Activated T-helper 1 cell treated with anti-CD3 and anti-CD28 coated beads, Interleukin-12 subunit alpha, Interleukin-12 subunit beta, Interleukin-2, Interleukin-4 antibody, amounts not matched to agents 30 ng/mL and 10 ng/mL and 1 ng/mL, durations not matched to agents 14 hours and 24 hours and 36 hours (primary cell): ENCODE results near the gene HASPIN. TPM values are rescaled to one million over a fixed set of nuclear protein-coding genes. Genes with fewer than 3 reads are reported as not detected.

Experiments used
- DNase-seq: peaks from one replicate; pipeline ENCODE4 v3.0.0; 2021; ENCODE audit warnings: low spot score
- H3K27ac Mint-ChIP-seq: one replicate; pipeline ENCODE4 v1.8.0; 2021; ENCODE audit warnings: mild to moderate bottlenecking, mixed read lengths
- H3K27me3 Mint-ChIP-seq: one replicate; pipeline ENCODE4 v1.8.0; 2022; ENCODE audit warnings: mild to moderate bottlenecking, moderate library complexity, mixed read lengths; ENCODE audit not compliant: insufficient read depth
- H3K36me3 Mint-ChIP-seq: one replicate; pipeline ENCODE4 v1.8.0; 2021; ENCODE audit warnings: low read depth, mixed read lengths
- H3K4me1 Mint-ChIP-seq: one replicate; pipeline ENCODE4 v1.8.0; 2021; ENCODE audit warnings: low read depth, mixed read lengths
- H3K4me3 Mint-ChIP-seq: one replicate; pipeline ENCODE4 v1.8.0; 2021; ENCODE audit warnings: mild to moderate bottlenecking, moderate library complexity, mixed read lengths
- H3K9me3 Mint-ChIP-seq: one replicate; pipeline ENCODE4 v1.8.0; 2021; ENCODE audit warnings: mixed read lengths
- intact Hi-C: fragments of 100-400 bp; cut with micrococcal nuclease; formaldehyde crosslinking; loops from one replicate; pipeline ENCODE4 v1.15.1; 2024
- total RNA-seq: library from RNA; stranded (reverse); gene quantifications from 2 replicates; pipeline ENCODE4 v1.2.3, GENCODE V29; 2022

HASPIN gene
- total RNA-seq, 1 donor from 2014 or later: 26.1 TPM

DNA sequence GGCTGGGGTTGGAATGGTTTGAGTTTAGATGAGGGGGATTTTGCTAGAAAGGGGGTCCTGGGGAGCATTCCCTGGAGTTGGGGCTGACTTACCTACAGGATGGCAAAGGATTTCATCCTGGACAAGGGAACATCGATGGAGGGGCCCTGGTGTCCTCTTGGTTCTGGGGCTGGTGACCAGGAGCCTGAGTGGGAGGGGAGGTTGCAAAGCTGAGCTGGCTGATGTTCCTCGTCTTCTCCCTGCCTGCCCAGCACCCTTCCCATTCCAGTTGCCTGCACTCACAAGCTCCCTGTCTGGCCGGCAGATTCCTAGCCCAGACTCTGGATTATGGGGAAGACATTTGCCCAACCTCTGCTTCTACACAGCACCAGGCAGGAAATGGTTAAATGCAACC, 40.1 kb downstream of the HASPIN start:
- intact Hi-C loops: loop anchor here (1.0 to 2.0 kb wide), 4 partner anchors 8 to 33 kb away; no protein-coding TSS in a partner anchor
- peak overlapping the region; percentile 71 for H3K4me3 Mint-ChIP-seq
- no peak for DNase-seq
- H3K9me3 Mint-ChIP-seq: peaks cover 26% of the 10 kb centered on the region
- H3K27me3 Mint-ChIP-seq: peaks cover 2% of the 10 kb centered on the region
- H3K4me1 Mint-ChIP-seq: peaks cover 57% of the 10 kb centered on the region
- peaks cover 24% of the 10 kb centered on the region for H3K36me3 Mint-ChIP-seq
- peak overlapping the region; percentile 96 for H3K27ac Mint-ChIP-seq

DNA sequence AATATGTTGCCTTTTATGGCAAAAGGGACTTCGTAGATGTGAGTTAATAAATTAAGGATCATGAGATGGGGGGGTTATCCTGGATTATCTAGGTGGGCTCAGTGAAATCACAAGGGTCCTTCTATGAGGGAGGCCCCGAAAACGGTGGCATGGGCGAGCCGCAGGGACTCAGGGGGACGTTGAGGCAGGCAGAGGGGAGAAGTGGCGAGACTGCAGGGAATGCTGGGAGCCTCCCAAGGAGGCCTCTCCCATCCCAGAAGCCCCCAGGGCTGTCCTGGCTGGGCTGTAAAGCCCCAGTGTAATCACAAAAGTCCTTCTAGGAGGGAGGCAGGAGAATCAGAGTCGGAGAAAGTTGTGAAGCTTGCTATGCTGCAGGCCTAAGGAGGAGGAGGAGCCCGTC, 42.3 kb downstream of the HASPIN start:
- Mint-ChIP-seq H3K4me3 (peak overlapping the region; percentile 16), H3K27me3 (peaks cover 2% of the 10 kb centered on the region), H3K36me3 (peaks cover 17% of the 10 kb centered on the region), H3K4me1 (peaks cover 57% of the 10 kb centered on the region), H3K9me3 (peaks cover 11% of the 10 kb centered on the region), H3K27ac (peak overlapping the region; percentile 79)
- intact Hi-C loops: loop anchor here (1.0 to 2.0 kb wide), 3 partner anchors 15 to 55 kb away; no protein-coding TSS in a partner anchor
- DNase-seq: no peak

DNA sequence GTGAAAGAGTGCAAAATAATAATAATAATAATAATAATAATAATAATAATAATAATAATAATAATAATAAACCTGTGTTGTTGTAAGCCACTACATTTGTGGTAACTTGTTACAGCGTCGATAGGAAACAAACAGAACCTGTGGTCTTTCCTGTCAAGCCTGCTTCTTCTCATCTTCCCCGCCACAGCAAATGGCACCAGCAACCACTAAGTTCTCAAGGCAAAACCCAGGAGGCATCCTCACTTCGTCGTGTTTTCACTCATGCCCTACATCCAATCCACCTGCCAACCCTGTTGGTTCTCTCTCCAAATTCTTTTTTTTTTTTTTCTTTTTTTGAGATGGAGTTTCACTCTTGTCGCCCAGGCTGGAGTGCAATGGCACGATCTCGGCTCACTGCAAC, 43.1 kb downstream of the HASPIN start:
- Mint-ChIP-seq H3K4me3 (no peak overlapping the region), H3K4me1 (peaks cover 57% of the 10 kb centered on the region)

DNA sequence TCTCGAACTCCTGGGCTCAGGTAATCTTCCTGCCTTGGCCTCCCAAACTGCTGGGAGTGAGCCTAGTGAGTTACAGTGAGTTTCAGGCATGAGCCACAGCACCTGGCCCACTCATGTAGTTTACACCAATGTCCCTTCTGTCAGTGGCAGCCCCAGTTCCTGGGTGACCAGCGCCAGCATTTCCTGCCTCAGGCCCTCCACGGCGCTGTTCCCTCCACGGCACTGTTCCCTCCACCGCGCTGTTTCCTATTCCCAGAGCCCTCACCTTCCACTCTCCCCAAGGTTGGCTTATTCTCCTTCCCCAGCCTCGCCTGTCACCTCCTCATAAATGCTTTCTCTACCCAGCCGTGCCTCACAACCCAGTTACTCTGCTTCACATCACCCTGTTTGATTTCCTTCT, 44.6 kb downstream of the HASPIN start:
- DNase-seq: no peak
- Mint-ChIP-seq H3K27ac (no peak overlapping the region), H3K36me3 (peaks cover 14% of the 10 kb centered on the region), H3K27me3 (peaks cover 2% of the 10 kb centered on the region), H3K9me3 (peaks cover 9% of the 10 kb centered on the region), H3K4me3 (no peak overlapping the region), H3K4me1 (peaks cover 56% of the 10 kb centered on the region)
- intact Hi-C loops: no loop called here

More for the DNA sequence above, 43.1 kb downstream of the HASPIN start:
- intact Hi-C loops: no loop called here
- H3K27ac Mint-ChIP-seq: peak overlapping the region; percentile 74
- H3K36me3 Mint-ChIP-seq: peaks cover 15% of the 10 kb centered on the region
- DNase-seq: no peak
- peaks cover 9% of the 10 kb centered on the region for H3K9me3 Mint-ChIP-seq
- peaks cover 2% of the 10 kb centered on the region for H3K27me3 Mint-ChIP-seq

DNA sequence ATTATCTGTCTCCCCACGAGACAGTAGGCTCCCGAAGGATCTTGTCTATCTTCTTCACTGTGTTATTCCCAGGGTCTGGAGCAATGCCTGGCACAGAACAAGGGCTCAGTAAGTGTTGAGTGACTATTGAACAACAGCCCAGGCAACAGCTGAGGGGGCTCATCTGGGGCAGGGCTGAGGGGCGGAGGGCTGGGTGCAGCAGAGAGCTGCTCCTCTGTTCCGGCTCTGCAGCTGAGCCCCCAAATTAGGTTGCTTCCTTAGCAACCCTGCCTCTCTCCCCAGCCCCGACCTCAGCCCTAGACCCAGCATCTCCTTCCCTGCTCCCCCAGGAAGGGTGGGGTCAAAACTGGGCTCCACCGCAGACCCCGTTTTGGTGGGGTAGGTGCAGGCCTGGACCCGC, 45.1 kb downstream of the HASPIN start:
- intact Hi-C loops: no loop called here
- H3K4me3 Mint-ChIP-seq: no peak overlapping the region
- H3K36me3 Mint-ChIP-seq: peaks cover 10% of the 10 kb centered on the region
- peaks cover 51% of the 10 kb centered on the region for H3K4me1 Mint-ChIP-seq
- DNase-seq: no peak
- peaks cover 2% of the 10 kb centered on the region for H3K27me3 Mint-ChIP-seq
- H3K9me3 Mint-ChIP-seq: peaks cover 9% of the 10 kb centered on the region
- no peak overlapping the region for H3K27ac Mint-ChIP-seq

DNA sequence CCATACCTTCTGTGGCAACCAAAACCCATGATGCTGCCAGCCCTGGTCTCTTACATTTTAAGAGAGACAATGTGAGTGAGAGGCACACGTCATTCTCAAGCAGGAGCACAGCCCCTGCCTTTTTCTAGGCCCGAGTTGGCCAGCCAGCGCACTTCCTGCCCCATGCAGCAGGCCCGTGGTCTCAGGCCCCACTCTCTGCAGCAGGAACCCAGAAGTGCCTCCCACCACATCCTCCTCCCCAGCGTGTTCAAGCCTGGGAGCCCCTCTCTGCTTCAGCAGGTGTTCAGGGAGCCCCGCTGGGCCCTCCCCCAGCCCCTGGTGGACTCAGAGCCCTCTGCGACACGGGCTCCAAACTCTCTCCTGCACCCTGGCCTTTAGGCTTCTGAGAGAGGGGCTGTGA, 46.8 kb downstream of the HASPIN start:
- Mint-ChIP-seq H3K4me3 (no peak overlapping the region), H3K27me3 (peaks cover 2% of the 10 kb centered on the region), H3K9me3 (peaks cover 9% of the 10 kb centered on the region), H3K27ac (no peak overlapping the region), H3K36me3 (peaks cover 10% of the 10 kb centered on the region), H3K4me1 (peaks cover 37% of the 10 kb centered on the region)
- no peak for DNase-seq
- intact Hi-C loops: no loop called here

DNA sequence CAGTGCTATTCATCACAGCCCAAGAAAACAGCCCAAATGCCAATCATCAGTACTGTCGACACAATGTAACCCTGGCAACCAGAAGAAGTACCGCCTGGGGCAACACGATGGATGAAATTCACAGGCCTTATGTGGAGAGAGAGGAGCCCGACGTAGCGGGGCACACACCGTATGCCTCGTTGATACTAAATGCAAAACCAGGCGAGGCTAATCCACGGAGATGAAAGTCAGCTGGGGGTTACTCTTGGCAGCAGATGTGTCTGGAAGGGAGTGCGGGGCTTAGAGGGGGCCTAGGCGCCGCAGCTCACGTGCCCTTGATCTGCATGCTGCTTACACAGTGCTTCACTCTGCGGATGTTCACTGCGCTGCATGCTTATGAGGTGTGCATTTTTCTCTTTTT, 47.4 kb downstream of the HASPIN start:
- H3K36me3 Mint-ChIP-seq: peaks cover 10% of the 10 kb centered on the region
- peaks cover 9% of the 10 kb centered on the region for H3K9me3 Mint-ChIP-seq
- peaks cover 30% of the 10 kb centered on the region for H3K4me1 Mint-ChIP-seq
- intact Hi-C loops: no loop called here
- no peak overlapping the region for H3K27ac Mint-ChIP-seq
- no peak overlapping the region for H3K4me3 Mint-ChIP-seq
- peaks cover 2% of the 10 kb centered on the region for H3K27me3 Mint-ChIP-seq
- no peak for DNase-seq

DNA sequence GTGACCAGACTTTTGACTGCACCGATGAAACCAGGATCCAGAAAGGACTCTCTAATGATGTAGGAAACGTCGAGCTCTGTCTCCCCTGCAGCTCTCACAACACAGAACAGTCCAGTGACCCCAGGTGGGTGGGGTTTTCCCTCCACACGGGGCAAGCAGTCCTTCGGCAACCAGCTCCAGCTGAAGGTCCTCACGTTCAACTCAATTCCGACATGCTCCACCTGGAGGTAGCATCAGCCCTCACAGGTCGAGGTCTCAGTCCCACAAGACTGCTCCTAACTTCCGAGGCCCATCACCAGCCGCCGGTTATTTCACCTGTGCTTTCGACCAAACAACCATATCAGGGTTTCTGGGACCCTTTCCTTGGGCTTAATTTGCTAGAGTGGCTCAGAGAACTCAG, 49.1 kb downstream of the HASPIN start:
- H3K36me3 Mint-ChIP-seq: peaks cover 4% of the 10 kb centered on the region
- peaks cover 1% of the 10 kb centered on the region for H3K9me3 Mint-ChIP-seq
- intact Hi-C loops: no loop called here
- H3K27ac Mint-ChIP-seq: no peak overlapping the region
- peaks cover 2% of the 10 kb centered on the region for H3K27me3 Mint-ChIP-seq
- H3K4me1 Mint-ChIP-seq: peaks cover 18% of the 10 kb centered on the region
- no peak for DNase-seq
- H3K4me3 Mint-ChIP-seq: no peak overlapping the region

DNA sequence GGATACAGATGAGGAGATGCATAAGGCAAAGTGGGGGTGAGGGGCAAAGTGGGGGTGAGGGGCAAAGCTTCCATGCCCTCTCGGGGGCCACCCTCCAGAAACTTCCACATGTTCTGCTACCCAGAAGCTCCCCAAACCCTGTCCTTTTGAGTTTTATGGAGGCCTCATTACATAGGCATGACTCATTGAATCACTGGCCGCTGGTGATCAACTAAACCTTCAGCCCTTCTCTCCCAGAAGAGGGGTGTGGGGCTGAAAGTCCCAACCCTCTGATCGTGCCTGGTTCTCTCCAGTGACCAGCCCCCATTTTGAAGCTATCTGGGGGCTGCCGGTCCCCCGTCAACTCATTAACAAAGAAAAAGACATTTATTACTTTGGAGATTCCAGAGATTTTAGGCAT, 49.8 kb downstream of the HASPIN start:
- H3K36me3 Mint-ChIP-seq: peaks cover 1% of the 10 kb centered on the region
- peaks cover 15% of the 10 kb centered on the region for H3K4me1 Mint-ChIP-seq
- no peak overlapping the region for H3K27ac Mint-ChIP-seq
- DNase-seq: no peak
- H3K9me3 Mint-ChIP-seq: no peaks in the 10 kb centered on the region
- H3K27me3 Mint-ChIP-seq: peaks cover under 1% of the 10 kb centered on the region
- intact Hi-C loops: no loop called here
- H3K4me3 Mint-ChIP-seq: no peak overlapping the region

DNA sequence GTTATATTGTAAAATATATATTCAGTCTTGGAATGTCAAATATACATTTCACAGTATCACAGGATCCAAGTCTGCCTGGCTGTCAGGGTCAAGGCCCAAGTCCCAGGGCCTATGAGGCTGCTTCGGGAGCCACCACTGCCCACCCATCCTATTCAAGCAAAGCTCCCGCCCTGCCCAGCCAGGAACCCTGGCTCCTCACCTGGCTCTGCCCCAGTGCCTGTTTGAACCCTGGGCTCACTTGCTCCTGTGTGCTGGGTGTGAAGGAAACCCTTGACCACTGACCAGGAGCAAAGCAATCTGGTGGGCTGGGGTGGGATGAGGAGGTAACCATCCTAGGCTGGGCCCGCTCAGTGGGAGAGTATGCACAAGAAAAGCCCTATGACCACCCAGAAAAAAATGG, 50.3 kb downstream of the HASPIN start:
- Mint-ChIP-seq H3K36me3 (no peaks in the 10 kb centered on the region), H3K27me3 (no peaks in the 10 kb centered on the region), H3K4me1 (peaks cover 12% of the 10 kb centered on the region), H3K9me3 (no peaks in the 10 kb centered on the region), H3K4me3 (no peak overlapping the region), H3K27ac (no peak overlapping the region)
- no peak for DNase-seq
- intact Hi-C loops: no loop called here

Other genes starting within 250 kb of the HASPIN start
- not detected in 2 replicates for gene ASPA, start 247.9 kb upstream of the HASPIN start, total RNA-seq
- gene TRPV3, start 166.1 kb upstream of the HASPIN start, total RNA-seq: 0.26 and 0.51 TPM in 2 replicates
- gene TRPV1, start 114.5 kb upstream of the HASPIN start, total RNA-seq: 7.5 and 8.3 TPM in 2 replicates
- 20.0 and 21.5 TPM in 2 replicates for gene SHPK, start 87.7 kb upstream of the HASPIN start, total RNA-seq
- gene CTNS, start 87.1 kb upstream of the HASPIN start, total RNA-seq: 47.5 and 55.3 TPM in 2 replicates
- gene TAX1BP3, start 55.3 kb upstream of the HASPIN start, total RNA-seq: 29.3 and 30.1 TPM in 2 replicates
- gene EMC6, start 55.1 kb upstream of the HASPIN start, total RNA-seq: 63.6 and 73.3 TPM in 2 replicates
- 133 and 143 TPM in 2 replicates for gene P2RX5, start 27.7 kb upstream of the HASPIN start, total RNA-seq
- 31.8 and 35.0 TPM in 2 replicates for gene ITGAE, start 77.3 kb downstream of the HASPIN start, total RNA-seq
- 54.2 and 56.0 TPM in 2 replicates for gene NCBP3, start 122.3 kb downstream of the HASPIN start, total RNA-seq
- 6.1 and 7.8 TPM in 2 replicates for gene CAMKK1, start 169.2 kb downstream of the HASPIN start, total RNA-seq
- 0.13 and 0.34 TPM in 2 replicates for gene P2RX1, start 192.6 kb downstream of the HASPIN start, total RNA-seq
- gene ATP2A3, start 240.5 kb downstream of the HASPIN start, total RNA-seq: 107 and 111 TPM in 2 replicates